ENCODE results near the gene DNAJA1. TPM values are rescaled to one million over a fixed set of nuclear protein-coding genes. Genes with fewer than 3 reads are reported as not detected.

DNAJA1 gene
- total RNA-seq, 1 donor from 2014 or later: 180 TPM

GRCh38 chr9:33019797-33020196 is 5.3 kb upstream of the DNAJA1 start:
- H3K79me2 ChIP-seq (ENCODE audit: low read depth): peaks cover 99% of the 10 kb centered on the region
- TF ChIP-seq EZH2phosphoT487 (IDR thresholded peaks at IDR 0.05): no peak
- TF ChIP-seq EZH2 (IDR thresholded peaks at IDR 0.05): no peak
- TF ChIP-seq, protein P1, sequence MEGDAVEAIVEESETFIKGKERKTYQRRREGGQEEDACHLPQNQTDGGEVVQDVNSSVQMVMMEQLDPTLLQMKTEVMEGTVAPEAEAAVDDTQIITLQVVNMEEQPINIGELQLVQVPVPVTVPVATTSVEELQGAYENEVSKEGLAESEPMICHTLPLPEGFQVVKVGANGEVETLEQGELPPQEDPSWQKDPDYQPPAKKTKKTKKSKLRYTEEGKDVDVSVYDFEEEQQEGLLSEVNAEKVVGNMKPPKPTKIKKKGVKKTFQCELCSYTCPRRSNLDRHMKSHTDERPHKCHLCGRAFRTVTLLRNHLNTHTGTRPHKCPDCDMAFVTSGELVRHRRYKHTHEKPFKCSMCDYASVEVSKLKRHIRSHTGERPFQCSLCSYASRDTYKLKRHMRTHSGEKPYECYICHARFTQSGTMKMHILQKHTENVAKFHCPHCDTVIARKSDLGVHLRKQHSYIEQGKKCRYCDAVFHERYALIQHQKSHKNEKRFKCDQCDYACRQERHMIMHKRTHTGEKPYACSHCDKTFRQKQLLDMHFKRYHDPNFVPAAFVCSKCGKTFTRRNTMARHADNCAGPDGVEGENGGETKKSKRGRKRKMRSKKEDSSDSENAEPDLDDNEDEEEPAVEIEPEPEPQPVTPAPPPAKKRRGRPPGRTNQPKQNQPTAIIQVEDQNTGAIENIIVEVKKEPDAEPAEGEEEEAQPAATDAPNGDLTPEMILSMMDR (IDR thresholded peaks at IDR 0.05): no peak
- H3K9me3 Mint-ChIP-seq: no peaks in the 10 kb centered on the region
- no peak for DNase-seq (ENCODE audit: low spot score)
- no peak overlapping the region for H3K4me3 ChIP-seq
- H3K4me2 ChIP-seq: no peak overlapping the region
- no peaks in the 10 kb centered on the region for H3K27me3 ChIP-seq
- H3K9me3 ChIP-seq (ENCODE audit: low read depth): no peaks in the 10 kb centered on the region
- no peak overlapping the region for H3K27ac ChIP-seq
- H2AFZ ChIP-seq (replicated peaks): no peak overlapping the region
- peaks cover 20% of the 10 kb centered on the region for H3K36me3 Mint-ChIP-seq
- H3K4me1 Mint-ChIP-seq: peaks cover 26% of the 10 kb centered on the region
- H3K9ac ChIP-seq: no peak overlapping the region
- peaks cover 4% of the 10 kb centered on the region for H3K27me3 Mint-ChIP-seq (ENCODE audit: insufficient read depth, low read depth)
- H3K4me1 ChIP-seq: peaks cover 21% of the 10 kb centered on the region
- H4K20me1 ChIP-seq (ENCODE audit: low read depth): peaks cover 59% of the 10 kb centered on the region
- no peaks in the 10 kb centered on the region for H3F3A ChIP-seq (ENCODE audit: low read depth)
- H3K36me3 ChIP-seq: peaks cover 7% of the 10 kb centered on the region
- H3K27ac Mint-ChIP-seq: no peak overlapping the region
- H3K4me3 Mint-ChIP-seq: no peak overlapping the region

DNA sequence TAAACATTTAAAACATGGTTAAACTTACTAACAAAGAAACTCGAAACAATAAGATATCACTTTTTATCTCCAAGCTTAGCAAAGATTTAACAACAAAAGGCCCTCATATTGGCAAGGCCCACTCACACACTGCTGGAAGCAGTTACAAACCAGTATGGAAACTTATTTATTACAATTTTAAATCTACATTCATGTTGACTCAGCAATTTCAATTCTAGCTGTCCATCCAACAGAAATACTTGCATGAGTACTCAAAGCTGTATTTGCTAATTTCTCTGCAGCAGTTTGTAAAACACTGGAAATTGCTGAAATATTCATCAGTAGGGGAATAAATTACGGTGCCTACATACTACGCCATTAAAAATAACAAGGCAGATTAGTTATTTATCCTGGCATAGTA is 2.8 kb upstream of the DNAJA1 start:
- TF ChIP-seq EZH2 (IDR thresholded peaks at IDR 0.05) (no peak), EZH2phosphoT487 (IDR thresholded peaks at IDR 0.05) (no peak)
- TF ChIP-seq, protein P1 (IDR thresholded peaks at IDR 0.05): no peak
- Histone ChIP-seq H3K4me3 (peak overlapping the region; percentile 2), H3K27ac (no peak overlapping the region)

DNA sequence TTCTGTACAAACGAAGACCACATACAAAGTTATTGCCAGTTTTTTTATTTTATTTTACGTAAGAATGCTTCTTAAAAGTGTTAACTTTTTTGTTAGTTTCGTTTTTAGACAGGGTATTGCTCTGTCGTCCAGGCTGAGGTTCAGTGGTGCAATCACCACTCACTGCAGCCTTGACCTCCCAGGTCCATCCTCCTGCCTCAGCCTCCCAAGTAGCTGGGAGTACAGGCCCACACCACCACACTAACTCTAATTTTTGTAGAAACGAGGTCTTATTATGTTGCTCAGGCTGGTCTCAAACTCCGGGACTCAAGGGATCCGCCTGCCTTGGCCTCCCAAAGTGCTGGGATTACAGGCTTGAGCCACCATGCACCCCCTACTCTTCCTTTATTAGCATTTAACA is 2.3 kb upstream of the DNAJA1 start:
- Histone ChIP-seq H3K4me3 (no peak overlapping the region), H3K4me1 (peaks cover 25% of the 10 kb centered on the region), H3K27ac (no peak overlapping the region), H3F3A (ENCODE audit: low read depth) (no peaks in the 10 kb centered on the region), H2AFZ (replicated peaks) (no peak overlapping the region), H3K9me3 (ENCODE audit: low read depth) (no peaks in the 10 kb centered on the region), H3K27me3 (no peaks in the 10 kb centered on the region), H3K4me2 (peak overlapping the region; percentile 95), H3K36me3 (peaks cover 11% of the 10 kb centered on the region), H4K20me1 (ENCODE audit: low read depth) (peaks cover 57% of the 10 kb centered on the region), H3K79me2 (ENCODE audit: low read depth) (peaks cover 97% of the 10 kb centered on the region), H3K9ac (no peak overlapping the region)
- Mint-ChIP-seq H3K27me3 (ENCODE audit: insufficient read depth, low read depth) (peaks cover 4% of the 10 kb centered on the region), H3K4me3 (peak overlapping the region; percentile 48), H3K9me3 (no peaks in the 10 kb centered on the region), H3K4me1 (peaks cover 25% of the 10 kb centered on the region), H3K36me3 (peaks cover 22% of the 10 kb centered on the region), H3K27ac (no peak overlapping the region)
- no peak for DNase-seq (ENCODE audit: low spot score)
- TF ChIP-seq, protein P1 (IDR thresholded peaks at IDR 0.05): no peak
- no peak for TF ChIP-seq EZH2phosphoT487 (IDR thresholded peaks at IDR 0.05)
- TF ChIP-seq EZH2 (IDR thresholded peaks at IDR 0.05): no peak

More for the DNA sequence above, 2.8 kb upstream of the DNAJA1 start:
- peaks cover 97% of the 10 kb centered on the region for H3K79me2 ChIP-seq (ENCODE audit: low read depth)
- peaks cover 57% of the 10 kb centered on the region for H4K20me1 ChIP-seq (ENCODE audit: low read depth)
- peak overlapping the region; percentile 95 for H3K4me2 ChIP-seq
- Mint-ChIP-seq H3K27me3 (ENCODE audit: insufficient read depth, low read depth) (peaks cover 4% of the 10 kb centered on the region), H3K4me3 (no peak overlapping the region), H3K9me3 (no peaks in the 10 kb centered on the region), H3K4me1 (peaks cover 30% of the 10 kb centered on the region), H3K27ac (no peak overlapping the region), H3K36me3 (peaks cover 22% of the 10 kb centered on the region)
- H2AFZ ChIP-seq (replicated peaks): no peak overlapping the region
- peaks cover 11% of the 10 kb centered on the region for H3K36me3 ChIP-seq
- H3K27me3 ChIP-seq: no peaks in the 10 kb centered on the region
- no peak for DNase-seq (ENCODE audit: low spot score)
- H3K9ac ChIP-seq: no peak overlapping the region
- H3K9me3 ChIP-seq (ENCODE audit: low read depth): no peaks in the 10 kb centered on the region
- H3K4me1 ChIP-seq: peaks cover 27% of the 10 kb centered on the region
- no peaks in the 10 kb centered on the region for H3F3A ChIP-seq (ENCODE audit: low read depth)

Data from neural progenitor cell (in vitro differentiated cells).